GM12878 (cell line): ENCODE results near the gene DZANK1. TPM values are rescaled to one million over a fixed set of nuclear protein-coding genes. Genes with fewer than 3 reads are reported as not detected.
"Not testable (repeated sequence)": the region's sequence is repeated elsewhere in the genome, so short reads cannot be mapped to it uniquely, and the experiment has no call there.

ENCODE experiments used
- ATAC-seq: fragments of 200-7000 bp; cut with Tn5 transposase; 3 replicates; pipeline ENCODE4 v1.9.1; 2020; ENCODE audit warnings: mild to moderate bottlenecking, moderate library complexity
- BruUV-seq: library from RNA; stranded (reverse); fragments of 400-500 nt; replicated peaks from 2 replicates; lab custom pipeline; 2021; lab: Mats Ljungman, UMichigan
- CTCF ChIA-PET: fragments of 300-600 bp; sonication (Branson Sonifier 250); formaldehyde crosslinking; extraction: SDS; loops from one replicate; lab custom pipeline; 2021; ENCODE audit warnings: inconsistent platforms; lab: Yijun Ruan, JAX
- POLR2A ChIA-PET: fragments of 350-600 bp; formaldehyde crosslinking; extraction: SDS; loops from one replicate; lab custom pipeline; 2021; ENCODE audit warnings: inconsistent platforms; lab: Charles Lee
- RAD21 ChIA-PET: fragments of 300-600 bp; sonication (Branson Sonifier 250); formaldehyde crosslinking; loops from one replicate; lab custom pipeline; 2023; ENCODE audit warnings: antibody characterized with exemption; ENCODE audit not compliant: unreplicated experiment; lab: Charles Lee
- SMC1A ChIA-PET: fragments of 300-600 bp; sonication (Branson Sonifier 250); formaldehyde crosslinking; loops from one replicate; lab custom pipeline; 2023; ENCODE audit not compliant: unreplicated experiment, uncharacterized antibody; lab: Charles Lee
- DNase-seq: peaks from one replicate; pipeline ENCODE4 v3.0.0-alpha.2; 2011; ENCODE audit warnings: low read depth, low spot score
- FAIRE-seq: peaks from 3 replicates; lab custom pipeline; 2011; peaks lifted over from hg19 to GRCh38; lab: Jason Lieb, UNC
- H2AFZ ChIP-seq: 2 replicates; pipeline ENCODE4 v1.6.0; 2011; ENCODE audit warnings: low read depth, low read length, control low read depth; ENCODE audit not compliant: control insufficient read depth
- H3K27ac ChIP-seq: 2 replicates; pipeline ENCODE4 v1.5.1; 2011; ENCODE audit warnings: control low read depth; ENCODE audit not compliant: control insufficient read depth, insufficient read depth
- H3K27me3 ChIP-seq, 2 experiments: replicated peaks in 1 of 2; 2 replicates each; pipeline versions ENCODE4 v1.6.0 to v1.6.1; 2011; ENCODE audit warnings: low read length in 1 of 2; ENCODE audit not compliant: control insufficient read depth in 2 of 2, insufficient read depth in 2 of 2
- H3K36me3 ChIP-seq, 2 experiments: 2 replicates each; pipeline ENCODE4 v1.5.1; 2011; ENCODE audit warnings: low read length in 1 of 2; ENCODE audit not compliant: control insufficient read depth in 2 of 2, insufficient read depth in 2 of 2
- H3K4me1 ChIP-seq: 2 replicates; pipeline ENCODE4 v1.6.1; 2011; ENCODE audit warnings: mild to moderate bottlenecking, low read length, moderate library complexity, mixed read lengths; ENCODE audit not compliant: control insufficient read depth, insufficient read depth
- H3K4me2 ChIP-seq: 2 replicates; pipeline ENCODE4 v1.6.0; 2011; ENCODE audit warnings: control low read depth; ENCODE audit not compliant: control insufficient read depth, insufficient read depth
- H3K4me3 ChIP-seq: fragments of 200-600 bp; sonication (generic); 2 replicates; pipeline ENCODE4 v1.5.1; 2016
- H3K79me2 ChIP-seq: 2 replicates; pipeline ENCODE4 v1.6.0; 2011; ENCODE audit warnings: low read length; ENCODE audit not compliant: control insufficient read depth, insufficient read depth
- H3K9ac ChIP-seq: 2 replicates; pipeline ENCODE4 v1.8.0; 2011; ENCODE audit warnings: low read length, control low read depth, mixed read lengths; ENCODE audit not compliant: control insufficient read depth, insufficient read depth
- H3K9me3 ChIP-seq: replicated peaks from 3 replicates; pipeline ENCODE4 v1.5.1; 2011; ENCODE audit warnings: mild to moderate bottlenecking, low read length; ENCODE audit not compliant: control insufficient read depth, insufficient read depth
- H4K20me1 ChIP-seq: 2 replicates; pipeline ENCODE4 v1.6.0; 2011; ENCODE audit not compliant: control insufficient read depth, insufficient read depth
- CHD1 ChIP-seq: IDR thresholded peaks from 2 replicates; pipeline ENCODE4 v1.6.1; 2012; ENCODE audit warnings: low read depth, low read length, improper control_type of control experiment
- FOS ChIP-seq: IDR thresholded peaks from 3 replicates; pipeline ENCODE4 v1.6.1; 2011; ENCODE audit warnings: borderline replicate concordance; ENCODE audit not compliant: insufficient read length; ENCODE audit errors: extremely low read depth
- JUNB ChIP-seq: IDR thresholded peaks from 2 replicates; pipeline ENCODE4 v1.6.1; 2016; ENCODE audit warnings: antibody characterized with exemption, mild to moderate bottlenecking
- KDM1A ChIP-seq: fragments of 200-600 bp; sonication (generic); IDR thresholded peaks from 2 replicates; pipeline ENCODE4 v1.6.1; 2016; ENCODE audit warnings: borderline replicate concordance
- POLR2A ChIP-seq: IDR thresholded peaks from 2 replicates; pipeline ENCODE4 v1.6.1; 2011; ENCODE audit warnings: low read depth, mild to moderate bottlenecking, low read length
- WRNIP1 ChIP-seq: IDR thresholded peaks from 2 replicates; pipeline ENCODE4 v1.6.1; 2011; ENCODE audit warnings: low read depth, low read length, improper control_type of control experiment, borderline replicate concordance
- WGBS: methylation state at CpG from one replicate; pipeline ENCODE4 v1.1.6; 2016; ENCODE audit warnings: low lambda C conversion rate; ENCODE audit not compliant: insufficient replicate concordance, insufficient coverage; ENCODE audit errors: missing lambda C conversion rate; 5-methylcytosine and 5-hydroxymethylcytosine counted together
- in situ Hi-C: fragments of 300-500 bp; cut with MboI; formaldehyde crosslinking; loops from 9 replicates; pipeline ENCODE4 v1.14.3; 2018; ENCODE audit warnings: mixed read lengths
- intact Hi-C: fragments of 100-400 bp; cut with micrococcal nuclease; formaldehyde crosslinking; loops from one replicate; pipeline ENCODE4 v1.14.2; 2022; ENCODE audit not compliant: unreplicated experiment
- polyA plus RNA-seq, 11 experiments: library from polyadenylated mRNA; depleted of rRNA in 4 of 11; unstranded in 6 of 11; stranded (reverse) in 5 of 11; fragments of >200 nt; fragmentation: Nextera tagmentation in 4 of 11; fragmentation: Illumina TruSeq in 1 of 11; extraction: Ambion mirVana in 4 of 11; extraction: Trizol in 1 of 11; gene quantifications; 1 replicate in 1 of 11; 2 replicates in 10 of 11; pipeline versions ENCODE4 v1.2.1 to v1.2.3, GENCODE V29; 2011 to 2016; ENCODE audit warnings: inconsistent platforms in 2 of 11, missing spikeins in 2 of 11, low read depth in 1 of 11
- total RNA-seq, 4 experiments: library from RNA; depleted of rRNA in 3 of 4; stranded (reverse); fragments of >200 nt in 3 of 4; fragmentation: Illumina TruSeq in 1 of 4; extraction: Trizol in 1 of 4; gene quantifications; 2 replicates each; pipeline versions ENCODE4 v1.2.1 to v1.2.3, GENCODE V29; 2013 to 2021
- TF ChIP-seq, protein P1 (sequence below): fragments of 150-350 bp; IDR thresholded peaks from 2 replicates; pipeline ENCODE4 v1.6.1; 2016; ENCODE audit warnings: low read depth, low read length

The DZANK1 gene
- total and polyA plus RNA-seq, 10 of the 15 experiments (the other 5 are each of a cell fraction or from before 2014, with no cell fraction given), result 3.6 to 12.6 (median 6.5) TPM

GRCh38 chr20:18504479-18505060 lies 37.7 kb upstream of the DZANK1 start:
- H3K9me3 ChIP-seq, result no peaks in the 10 kb centered on the region
- SMC1A ChIA-PET, result no interaction called here
- no peak overlapping the region for H3K4me2 ChIP-seq
- intact Hi-C loops, result loop anchor here (5.0 kb wide), 1 partner anchor 83 kb away; the partner anchor contains the start of gene DTD1
- no peak overlapping the region for H3K4me3 ChIP-seq
- H3K9ac ChIP-seq, result no peak overlapping the region
- no TSS peak for BruUV-seq
- POLR2A ChIA-PET, result interaction anchor here (5.2 kb wide), 1 partner anchor 7 kb away, joined by 96 read pairs; the partner anchor contains the start of gene RBBP9
- H3K27ac ChIP-seq, result no peak overlapping the region
- 80% methylated on average over 31 of the region's 31 CpGs for WGBS
- no peaks in the 10 kb centered on the region for H3K4me1 ChIP-seq
- DNase-seq (no peak), FAIRE-seq (no peak), ATAC-seq (no peak)
- no peak overlapping the region for H2AFZ ChIP-seq
- TF ChIP-seq, protein P1, sequence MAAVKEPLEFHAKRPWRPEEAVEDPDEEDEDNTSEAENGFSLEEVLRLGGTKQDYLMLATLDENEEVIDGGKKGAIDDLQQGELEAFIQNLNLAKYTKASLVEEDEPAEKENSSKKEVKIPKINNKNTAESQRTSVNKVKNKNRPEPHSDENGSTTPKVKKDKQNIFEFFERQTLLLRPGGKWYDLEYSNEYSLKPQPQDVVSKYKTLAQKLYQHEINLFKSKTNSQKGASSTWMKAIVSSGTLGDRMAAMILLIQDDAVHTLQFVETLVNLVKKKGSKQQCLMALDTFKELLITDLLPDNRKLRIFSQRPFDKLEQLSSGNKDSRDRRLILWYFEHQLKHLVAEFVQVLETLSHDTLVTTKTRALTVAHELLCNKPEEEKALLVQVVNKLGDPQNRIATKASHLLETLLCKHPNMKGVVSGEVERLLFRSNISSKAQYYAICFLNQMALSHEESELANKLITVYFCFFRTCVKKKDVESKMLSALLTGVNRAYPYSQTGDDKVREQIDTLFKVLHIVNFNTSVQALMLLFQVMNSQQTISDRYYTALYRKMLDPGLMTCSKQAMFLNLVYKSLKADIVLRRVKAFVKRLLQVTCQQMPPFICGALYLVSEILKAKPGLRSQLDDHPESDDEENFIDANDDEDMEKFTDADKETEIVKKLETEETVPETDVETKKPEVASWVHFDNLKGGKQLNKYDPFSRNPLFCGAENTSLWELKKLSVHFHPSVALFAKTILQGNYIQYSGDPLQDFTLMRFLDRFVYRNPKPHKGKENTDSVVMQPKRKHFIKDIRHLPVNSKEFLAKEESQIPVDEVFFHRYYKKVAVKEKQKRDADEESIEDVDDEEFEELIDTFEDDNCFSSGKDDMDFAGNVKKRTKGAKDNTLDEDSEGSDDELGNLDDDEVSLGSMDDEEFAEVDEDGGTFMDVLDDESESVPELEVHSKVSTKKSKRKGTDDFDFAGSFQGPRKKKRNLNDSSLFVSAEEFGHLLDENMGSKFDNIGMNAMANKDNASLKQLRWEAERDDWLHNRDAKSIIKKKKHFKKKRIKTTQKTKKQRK, result no peak
- TF ChIP-seq KDM1A (no peak), JUNB (no peak), CHD1 (no peak), WRNIP1 (no peak), POLR2A (no peak), FOS (no peak)
- H3K79me2 ChIP-seq, result peaks cover 13% of the 10 kb centered on the region
- RAD21 ChIA-PET, result interaction anchor here (0.9 kb wide), 1 partner anchor 8 kb away, joined by 4 read pairs; the partner anchor contains the start of gene RBBP9
- no peaks in the 10 kb centered on the region for H3K36me3 ChIP-seq
- no peaks in the 10 kb centered on the region for H3K27me3 ChIP-seq
- CTCF ChIA-PET, result interaction anchor here (1.5 to 2.0 kb wide), 2 partner anchors 8 to 10 kb away, joined by 5 to 8 read pairs; no protein-coding TSS in a partner anchor
- in situ Hi-C loops, result loop anchor here (25.0 kb wide), 1 partner anchor 1508 kb away; the partner anchor contains the start of gene NAA20
- no peaks in the 10 kb centered on the region for H4K20me1 ChIP-seq

- FAIRE-seq, POLR2A ChIA-PET: not testable (repeated sequence)
These were observed 34.8 kb upstream of the DZANK1 start for GRCh38 chr20:18501672-18502071.

More at GRCh38 chr20:18501672-18502071, 34.8 kb upstream of the DZANK1 start:
- intact Hi-C loops, CTCF ChIA-PET, H3K9ac ChIP-seq, H3K4me3 ChIP-seq, H3K27ac ChIP-seq, H2AFZ ChIP-seq, H3K79me2 ChIP-seq, H3K4me2 ChIP-seq, ATAC-seq, DNase-seq, SMC1A ChIA-PET, BruUV-seq, RAD21 ChIA-PET, H3K36me3 ChIP-seq, H4K20me1 ChIP-seq, H3K9me3 ChIP-seq, H3K4me1 ChIP-seq, H3K27me3 ChIP-seq: not testable (repeated sequence)
- WGBS, result 0% methylated on average over 1 of the region's 1 CpG
- in situ Hi-C loops, result loop anchor here (25.0 kb wide), 1 partner anchor 1511 kb away; the partner anchor contains the start of gene NAA20
